ENCODE measurements around the gene IFNL3. TPM values are rescaled to one million over a fixed set of nuclear protein-coding genes. Genes with fewer than 3 reads are reported as not detected.

IFNL3 gene
- polyA plus RNA-seq, 3 donors, result not detected

- WGBS (ENCODE audit: insufficient coverage), result 91% methylated on average over 29 of the region's 32 CpGs
- Histone ChIP-seq H3K4me1 (ENCODE audit: control insufficient read depth in 1 of 2, insufficient read depth in 2 of 2, low read length in 2 of 2) (no peaks in the 10 kb centered on the region), H3K9ac (ENCODE audit: insufficient read depth, low read length, poor library complexity, severe bottlenecking) (no peak overlapping the region), H3K36me3 (replicated peaks in 1 of 2; ENCODE audit: control insufficient read depth in 1 of 2, insufficient read depth in 2 of 2, low read length in 2 of 2) (no peaks in the 10 kb centered on the region), H3K79me2 (ENCODE audit: insufficient read depth, low read length) (no peaks in the 10 kb centered on the region), H3K9me3 (replicated peaks in 1 of 2; ENCODE audit: control insufficient read depth in 1 of 2, insufficient read depth in 1 of 2, low read length in 2 of 2) (peaks cover 0 to 9% of the 10 kb centered on the region in 2 donors), H3K4me2 (replicated peaks; ENCODE audit: extremely low read depth, low read length, poor library complexity, severe bottlenecking) (no peak overlapping the region), H2AFZ (ENCODE audit: insufficient read depth, low read depth, low read length, poor library complexity, severe bottlenecking) (no peak overlapping the region), H3K27ac (ENCODE audit: low read depth in 1 of 2, low read length in 2 of 2) (no peak overlapping the region), H4K20me1 (ENCODE audit: insufficient read depth, low read length) (no peaks in the 10 kb centered on the region), H3K27me3 (ENCODE audit: control insufficient read depth in 2 of 2, insufficient read depth in 2 of 2, low read length in 2 of 2) (peaks cover 10 to 63% of the 10 kb centered on the region in 2 donors), H3K4me3 (replicated peaks in 1 of 3; ENCODE audit: low read depth in 2 of 3, low read length in 3 of 3) (no peak overlapping the region)
- DNase-seq, result no peak
- intact Hi-C loops (cut with micrococcal nuclease), result no loop called here
- peaks cover 3% of the 10 kb centered on the region for H3K4me1 Mint-ChIP-seq
- H3K27ac Mint-ChIP-seq, result no peak overlapping the region
- TF ChIP-seq, protein P1, sequence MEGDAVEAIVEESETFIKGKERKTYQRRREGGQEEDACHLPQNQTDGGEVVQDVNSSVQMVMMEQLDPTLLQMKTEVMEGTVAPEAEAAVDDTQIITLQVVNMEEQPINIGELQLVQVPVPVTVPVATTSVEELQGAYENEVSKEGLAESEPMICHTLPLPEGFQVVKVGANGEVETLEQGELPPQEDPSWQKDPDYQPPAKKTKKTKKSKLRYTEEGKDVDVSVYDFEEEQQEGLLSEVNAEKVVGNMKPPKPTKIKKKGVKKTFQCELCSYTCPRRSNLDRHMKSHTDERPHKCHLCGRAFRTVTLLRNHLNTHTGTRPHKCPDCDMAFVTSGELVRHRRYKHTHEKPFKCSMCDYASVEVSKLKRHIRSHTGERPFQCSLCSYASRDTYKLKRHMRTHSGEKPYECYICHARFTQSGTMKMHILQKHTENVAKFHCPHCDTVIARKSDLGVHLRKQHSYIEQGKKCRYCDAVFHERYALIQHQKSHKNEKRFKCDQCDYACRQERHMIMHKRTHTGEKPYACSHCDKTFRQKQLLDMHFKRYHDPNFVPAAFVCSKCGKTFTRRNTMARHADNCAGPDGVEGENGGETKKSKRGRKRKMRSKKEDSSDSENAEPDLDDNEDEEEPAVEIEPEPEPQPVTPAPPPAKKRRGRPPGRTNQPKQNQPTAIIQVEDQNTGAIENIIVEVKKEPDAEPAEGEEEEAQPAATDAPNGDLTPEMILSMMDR (IDR thresholded peaks at IDR 0.05), result no peak
- H3K9me3 Mint-ChIP-seq, result peaks cover 0 to 11% (median 2%) of the 10 kb centered on the region in 7 donors
- H3K4me3 Mint-ChIP-seq, result peak overlapping the region in 1 of 2 donors; percentile 59
- H3K36me3 Mint-ChIP-seq, result peaks cover 0 to 2% of the 10 kb centered on the region in 2 donors
- peaks cover 63 to 90% (median 77%) of the 10 kb centered on the region in 3 donors for H3K27me3 Mint-ChIP-seq (ENCODE audit: low read depth in 3 of 3)
Observed at GRCh38 chr19:39200066-39200802, 44.6 kb downstream of the IFNL3 start.

- 67% methylated on average over 11 of the region's 11 CpGs for WGBS (ENCODE audit: insufficient coverage)
- H3K4me3 Mint-ChIP-seq, result no peak overlapping the region
- H3K9ac ChIP-seq (ENCODE audit: insufficient read depth, low read length, poor library complexity, severe bottlenecking), result no peak overlapping the region
Observed at GRCh38 chr19:39199025-39199424, 45.8 kb downstream of the IFNL3 start.

More at GRCh38 chr19:39199025-39199424, 45.8 kb downstream of the IFNL3 start:
- no peak overlapping the region for H2AFZ ChIP-seq (ENCODE audit: insufficient read depth, low read depth, low read length, poor library complexity, severe bottlenecking)
- H3K36me3 Mint-ChIP-seq, result peaks cover 0 to 2% of the 10 kb centered on the region in 2 donors
- H3K4me3 ChIP-seq (replicated peaks in 1 of 3; ENCODE audit: low read depth in 2 of 3, low read length in 3 of 3), result no peak overlapping the region
- H4K20me1 ChIP-seq (ENCODE audit: insufficient read depth, low read length), result no peaks in the 10 kb centered on the region
- no peaks in the 10 kb centered on the region for H3K4me1 ChIP-seq (ENCODE audit: control insufficient read depth in 1 of 2, insufficient read depth in 2 of 2, low read length in 2 of 2)
- no peak overlapping the region for H3K4me2 ChIP-seq (replicated peaks; ENCODE audit: extremely low read depth, low read length, poor library complexity, severe bottlenecking)
- peaks cover 57 to 89% (median 68%) of the 10 kb centered on the region in 3 donors for H3K27me3 Mint-ChIP-seq (ENCODE audit: low read depth in 3 of 3)
- peaks cover 10 to 57% of the 10 kb centered on the region in 2 donors for H3K27me3 ChIP-seq (ENCODE audit: control insufficient read depth in 2 of 2, insufficient read depth in 2 of 2, low read length in 2 of 2)
- no peak overlapping the region for H3K27ac Mint-ChIP-seq
- TF ChIP-seq, protein P1 (IDR thresholded peaks at IDR 0.05), result no peak
- H3K36me3 ChIP-seq (replicated peaks in 1 of 2; ENCODE audit: control insufficient read depth in 1 of 2, insufficient read depth in 2 of 2, low read length in 2 of 2), result no peaks in the 10 kb centered on the region
- intact Hi-C loops (cut with micrococcal nuclease), result no loop called here
- no peak overlapping the region for H3K27ac ChIP-seq (ENCODE audit: low read depth in 1 of 2, low read length in 2 of 2)
- no peaks in the 10 kb centered on the region for H3K79me2 ChIP-seq (ENCODE audit: insufficient read depth, low read length)
- peaks cover 0 to 9% of the 10 kb centered on the region in 2 donors for H3K9me3 ChIP-seq (replicated peaks in 1 of 2; ENCODE audit: control insufficient read depth in 1 of 2, insufficient read depth in 1 of 2, low read length in 2 of 2)
- peaks cover 0 to 9% (median 2%) of the 10 kb centered on the region in 7 donors for H3K9me3 Mint-ChIP-seq
- no peak for DNase-seq
- peaks cover 3% of the 10 kb centered on the region for H3K4me1 Mint-ChIP-seq

Data from CD14-positive monocyte (primary cell).